Adipose tissue (tissue), 3 donors: ENCODE data around the gene TTLL12. TPM values are rescaled to one million over a fixed set of nuclear protein-coding genes. Genes with fewer than 3 reads are reported as not detected.

Experiments used
- H3K27ac ChIP-seq: one replicate; pipeline ENCODE4 v1.5.1; 2013; ENCODE audit warnings: low read depth, low read length
- WGBS, 3 donors: extraction: QIAGEN DNeasy Blood & Tissue Kit; methylation state at CpG; one replicate each; pipeline ENCODE4 v1.1.7; 2013; 5-methylcytosine and 5-hydroxymethylcytosine counted together
- polyA plus RNA-seq, 3 donors: library from polyadenylated mRNA; stranded (reverse); fragments of 200-250 nt; gene quantifications; one replicate each; pipeline ENCODE4 v1.2.3, GENCODE V29; 2013
- donor health status: healthy with polysubstance abuse.
- donor health status: Bipolar disorder and iron deficiency.
- donor health status: healthy.

The TTLL12 gene
- polyA plus RNA-seq, 3 donors: 20.1 to 30.0 (median 23.2) TPM

- H3K27ac ChIP-seq: no peak overlapping the region
- WGBS, 3 donors: 90 to 95% (median 91%) methylated on average over 23 of the region's 23 CpGs
Measured at GRCh38 chr22:43166132-43166930, 20.6 kb downstream of the TTLL12 start.

- H3K27ac ChIP-seq: no peak overlapping the region
- WGBS, 3 donors: 44 to 56% (median 55%) methylated on average over 16 of the region's 16 CpGs
Measured at GRCh38 chr22:43164636-43165035, 22.3 kb downstream of the TTLL12 start.

GRCh38 chr22:43163241-43163795 lies 23.6 kb downstream of the TTLL12 start:
- 79 to 83% (median 82%) methylated on average over 18 of the region's 18 CpGs for WGBS, 3 donors

GRCh38 chr22:43162412-43163150 lies 24.4 kb downstream of the TTLL12 start:
- WGBS, 3 donors: 95 to 96% (median 96%) methylated on average over 18 to 24 of the region's 24 CpGs
- no peak overlapping the region for H3K27ac ChIP-seq

More at GRCh38 chr22:43163241-43163795, 23.6 kb downstream of the TTLL12 start:
- no peak overlapping the region for H3K27ac ChIP-seq

- WGBS, 3 donors: 95 to 97% (median 97%) methylated on average over 8 of the region's 8 CpGs
Measured at GRCh38 chr22:43160497-43161126, 26.3 kb downstream of the TTLL12 start.

GRCh38 chr22:43159484-43160178 lies 27.3 kb downstream of the TTLL12 start:
- 60 to 66% (median 63%) methylated on average over 18 of the region's 18 CpGs for WGBS, 3 donors
- no peak overlapping the region for H3K27ac ChIP-seq

More at GRCh38 chr22:43160497-43161126, 26.3 kb downstream of the TTLL12 start:
- H3K27ac ChIP-seq: no peak overlapping the region

GRCh38 chr22:43158778-43159483 lies 28.0 kb downstream of the TTLL12 start:
- WGBS, 3 donors: 87 to 89% (median 87%) methylated on average over 24 of the region's 24 CpGs
- no peak overlapping the region for H3K27ac ChIP-seq

- 65 to 82% (median 73%) methylated on average over 8 to 9 of the region's 9 CpGs for WGBS, 3 donors
Measured at GRCh38 chr22:43157874-43158546, 28.9 kb downstream of the TTLL12 start.

GRCh38 chr22:43156413-43156812 lies 30.5 kb downstream of the TTLL12 start:
- no peak overlapping the region for H3K27ac ChIP-seq
- 78 to 90% (median 86%) methylated on average over 11 to 12 of the region's 12 CpGs for WGBS, 3 donors

More at GRCh38 chr22:43157874-43158546, 28.9 kb downstream of the TTLL12 start:
- no peak overlapping the region for H3K27ac ChIP-seq

- WGBS, 3 donors: 69 to 92% (median 88%) methylated on average over 5 of the region's 5 CpGs
- no peak overlapping the region for H3K27ac ChIP-seq
Measured at GRCh38 chr22:43155789-43156188, 31.1 kb downstream of the TTLL12 start.

GRCh38 chr22:43154887-43155536 lies 31.9 kb downstream of the TTLL12 start:
- no peak overlapping the region for H3K27ac ChIP-seq
- WGBS, 3 donors: 60 to 83% (median 71%) methylated on average over 23 to 27 of the region's 27 CpGs

GRCh38 chr22:43153899-43154298 lies 33.0 kb downstream of the TTLL12 start:
- whole genome bisulfite sequencing, 3 donors: 44 to 75% (median 49%) methylated on average over 9 of the region's 9 CpGs

GRCh38 chr22:43152357-43153071 lies 34.4 kb downstream of the TTLL12 start:
- WGBS, 3 donors: 3 to 14% (median 4%) methylated on average over 22 of the region's 22 CpGs

More at GRCh38 chr22:43153899-43154298, 33.0 kb downstream of the TTLL12 start:
- H3K27ac ChIP-seq: no peak overlapping the region

GRCh38 chr22:43152003-43152356 lies 35.0 kb downstream of the TTLL12 start:
- peak overlapping the region; percentile 65 for H3K27ac ChIP-seq
- 2 to 28% (median 7%) methylated on average over 18 of the region's 18 CpGs for WGBS, 3 donors

More at GRCh38 chr22:43152357-43153071, 34.4 kb downstream of the TTLL12 start:
- H3K27ac ChIP-seq: peak overlapping the region; percentile 65

GRCh38 chr22:43151251-43152002 lies 35.5 kb downstream of the TTLL12 start, which contains the start of gene TSPO:
Gene TSPO (plus strand): TSS chr22:43151559. CDS start chr22:43159239, 7,680 bp downstream.
- H3K27ac ChIP-seq: peak within 1 kb of the TSS; percentile 65
- 0 to 3% (median 1%) methylated on average over 51 to 75 of the region's 75 CpGs for WGBS, 3 donors
